ENCODE measurements around the gene EZR.

GRCh38 chr6:158854214-158855101, 35.3 kb upstream of the EZR start:
- TF ChIP-seq CTCF (optimal IDR thresholded peaks at IDR 0.05 in 1 of 3, IDR thresholded peaks at IDR 0.05 in 1 of 3, conservative IDR thresholded peaks at IDR 0.05 in 1 of 3; ENCODE audit: extremely low read depth in 1 of 3, insufficient read depth in 2 of 3, low read length in 3 of 3) (no peak), EZH2 (IDR thresholded peaks at IDR 0.05; ENCODE audit: low read length) (no peak)
